IPS DF 4.7 (cell line): ENCODE results near the gene NT5DC2.

Experiments used
- DNase-seq: peaks from one replicate; pipeline ENCODE4 v3.0.0-alpha.2; 2013; ENCODE audit warnings: low spot score; ENCODE audit errors: extremely low read depth

NT5DC2 gene

GRCh38 chr3:52512727-52513126, 20.9 kb downstream of the NT5DC2 start:
- no peak for DNase-seq

GRCh38 chr3:52512105-52512504, 21.6 kb downstream of the NT5DC2 start:
- no peak for DNase-seq

GRCh38 chr3:52511509-52511908, 22.1 kb downstream of the NT5DC2 start:
- DNase-seq, result no peak

GRCh38 chr3:52509753-52510328, 23.8 kb downstream of the NT5DC2 start:
- no peak for DNase-seq

- DNase-seq, result no peak
Measured at GRCh38 chr3:52507359-52507758, 26.3 kb downstream of the NT5DC2 start.

- DNase-seq, result no peak
Measured at GRCh38 chr3:52506266-52506966, 27.2 kb downstream of the NT5DC2 start.

GRCh38 chr3:52504977-52505376, 28.7 kb downstream of the NT5DC2 start:
- DNase-seq, result no peak

- no peak for DNase-seq
Measured at GRCh38 chr3:52503788-52504424, 29.8 kb downstream of the NT5DC2 start.

- no peak for DNase-seq
Measured at GRCh38 chr3:52502808-52503350, 30.8 kb downstream of the NT5DC2 start.

- DNase-seq, result no peak
Measured at GRCh38 chr3:52502001-52502400, 31.7 kb downstream of the NT5DC2 start.

- DNase-seq, result no peak
Measured at GRCh38 chr3:52501046-52501445, 32.6 kb downstream of the NT5DC2 start.

- DNase-seq, result no peak
Measured at GRCh38 chr3:52498137-52499054, 35.3 kb downstream of the NT5DC2 start.

- no peak for DNase-seq
Measured at GRCh38 chr3:52495777-52496602, 37.7 kb downstream of the NT5DC2 start.

GRCh38 chr3:52494886-52495495, 38.7 kb downstream of the NT5DC2 start, which contains the start of gene STAB1:
Gene STAB1 (plus strand): TSS chr3:52495338. CDS start chr3:52495414, 76 bp downstream.
- no peak for DNase-seq

GRCh38 chr3:52494445-52494844, 39.2 kb downstream of the NT5DC2 start:
- DNase-seq, result no peak

- DNase-seq, result no peak
Measured at GRCh38 chr3:52493232-52494017, 40.2 kb downstream of the NT5DC2 start.

GRCh38 chr3:52492059-52492458, 41.6 kb downstream of the NT5DC2 start:
- no peak for DNase-seq

GRCh38 chr3:52490939-52491526, 42.6 kb downstream of the NT5DC2 start:
- no peak for DNase-seq
